M059J (cell line): ENCODE results near the gene ITSN1. TPM values are rescaled to one million over a fixed set of nuclear protein-coding genes. Genes with fewer than 3 reads are reported as not detected.
"Not testable (repeated sequence)": the region's sequence is repeated elsewhere in the genome, so short reads cannot be mapped to it uniquely, and the experiment has no call there.

Experiments used
- DNase-seq: peaks from one replicate; pipeline ENCODE4 v3.0.0-alpha.2; 2012; ENCODE audit warnings: low read depth
- total RNA-seq: library from RNA; depleted of rRNA; stranded (reverse); fragments of >200 nt; shearing (Covaris generic); gene quantifications from 2 replicates; pipeline ENCODE4 v1.2.3, GENCODE V29; 2014; rRNA removed

The ITSN1 gene
- total RNA-seq, result 25.2 and 29.8 TPM in 2 replicates

DNA sequence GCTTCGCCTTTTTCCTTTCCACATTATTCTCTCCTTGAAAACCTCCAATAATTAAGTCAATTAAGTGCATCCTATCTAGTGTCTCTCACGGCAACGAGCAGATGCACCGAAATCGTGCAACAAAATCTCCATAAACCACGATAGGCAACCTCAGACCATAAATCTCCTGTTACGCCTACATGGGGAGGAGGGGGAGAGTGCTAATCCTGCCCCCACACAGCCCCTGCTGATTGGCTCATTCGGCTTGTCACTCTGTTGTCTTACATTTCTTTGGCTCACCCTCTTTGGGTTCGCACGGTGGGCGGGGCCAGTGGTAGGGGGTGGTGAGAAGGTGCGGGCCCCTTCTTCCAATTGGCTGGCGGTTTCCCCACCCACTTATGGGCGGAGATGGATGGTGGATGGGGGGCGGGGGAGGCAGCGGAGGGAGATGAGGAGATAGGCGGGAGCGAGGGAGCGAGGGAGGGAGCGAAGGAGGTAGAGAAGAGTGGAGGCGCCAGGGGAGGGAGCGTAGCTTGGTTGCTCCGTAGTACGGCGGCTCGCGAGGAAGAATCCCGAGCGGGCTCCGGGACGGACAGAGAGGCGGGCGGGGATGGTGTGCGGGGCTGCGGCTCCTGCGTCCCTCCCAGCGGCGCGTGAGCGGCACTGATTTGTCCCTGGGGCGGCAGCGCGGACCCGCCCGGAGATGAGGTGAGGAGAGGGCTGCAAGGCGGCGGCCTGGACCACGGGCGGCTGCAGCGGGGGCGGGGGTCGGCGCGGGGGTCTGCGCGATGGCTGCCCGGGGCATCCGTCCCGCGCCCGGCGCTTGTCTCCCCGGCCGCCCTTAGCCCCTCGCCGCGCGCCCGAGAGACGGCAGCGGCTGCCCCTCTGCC is at the start of gene ITSN1:
TSS of gene ITSN1 (plus strand) at position 475 of the 869 bp plus-strand sequence. CDS start 76,328 bp downstream, outside the sequence.
- DNase-seq, result peak; percentile 100

GRCh38 chr21:33598051-33598450 is 44.2 kb upstream of the ITSN1 start:
- no peak for DNase-seq

DNA sequence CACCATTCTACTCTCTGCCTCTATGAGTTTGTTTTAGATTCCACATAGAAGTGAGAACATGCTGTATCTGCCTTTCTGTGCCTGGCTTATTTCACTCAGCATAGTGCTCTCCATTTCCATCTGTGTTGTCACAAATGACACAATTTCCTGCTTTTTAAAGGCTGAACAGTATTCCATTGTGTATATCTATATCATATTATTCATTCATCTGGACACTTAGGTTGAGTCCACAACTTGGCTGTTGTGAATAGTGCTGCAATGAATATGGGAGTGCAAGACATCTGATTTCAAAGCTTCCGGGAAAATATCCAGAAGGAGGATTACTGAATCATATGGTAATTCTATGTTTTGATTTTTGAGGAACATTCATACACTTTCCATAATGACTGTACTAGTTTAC is 33.7 kb upstream of the ITSN1 start:
- no peak for DNase-seq

- DNase-seq, result no peak
Measured at GRCh38 chr21:33611006-33611744, 31.1 kb upstream of the ITSN1 start.

- not testable (repeated sequence) for DNase-seq
Measured at GRCh38 chr21:33617565-33617964, 24.7 kb upstream of the ITSN1 start.

DNA sequence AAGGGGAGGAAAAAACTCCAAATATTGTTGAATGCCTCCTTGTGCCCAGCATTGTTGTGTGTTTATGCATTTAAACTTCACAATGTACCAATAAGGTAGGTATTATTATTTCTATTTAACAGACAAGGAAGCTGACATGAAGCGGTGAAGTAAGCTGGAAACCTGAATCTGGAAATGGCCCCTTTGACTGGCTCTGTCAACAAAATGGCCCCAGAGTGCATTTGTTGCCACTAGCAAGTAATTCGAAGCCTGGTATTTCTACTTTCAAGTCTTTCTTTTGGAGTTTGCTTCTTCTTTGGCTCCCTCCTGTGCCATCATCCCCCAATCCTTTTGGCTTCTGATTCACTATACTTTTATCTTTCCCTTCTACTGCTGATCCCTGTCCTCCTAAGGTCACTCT is 23.9 kb upstream of the ITSN1 start:
- DNase-seq, result no peak

- no peak for DNase-seq
Measured at GRCh38 chr21:33619726-33620125, 22.6 kb upstream of the ITSN1 start.

DNA sequence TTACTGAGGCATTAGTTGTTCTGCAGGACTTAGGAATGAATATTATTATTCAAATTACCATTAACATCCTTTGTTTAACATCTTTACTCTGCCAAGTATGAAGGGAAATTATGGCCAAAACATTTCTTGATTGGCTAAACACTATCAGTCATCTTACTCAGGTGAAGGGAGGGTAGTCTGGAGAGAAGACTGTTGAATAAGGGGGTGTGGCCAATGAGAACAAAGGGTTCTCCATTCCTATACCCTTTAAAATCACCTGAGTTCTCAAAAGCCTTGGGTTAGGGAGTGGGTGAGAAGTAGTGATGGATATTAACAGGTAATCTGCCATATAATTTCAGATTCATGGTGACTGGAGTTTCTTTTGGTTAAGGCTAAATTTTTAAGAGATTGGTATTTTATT is 20.0 kb upstream of the ITSN1 start:
- no peak for DNase-seq

DNA sequence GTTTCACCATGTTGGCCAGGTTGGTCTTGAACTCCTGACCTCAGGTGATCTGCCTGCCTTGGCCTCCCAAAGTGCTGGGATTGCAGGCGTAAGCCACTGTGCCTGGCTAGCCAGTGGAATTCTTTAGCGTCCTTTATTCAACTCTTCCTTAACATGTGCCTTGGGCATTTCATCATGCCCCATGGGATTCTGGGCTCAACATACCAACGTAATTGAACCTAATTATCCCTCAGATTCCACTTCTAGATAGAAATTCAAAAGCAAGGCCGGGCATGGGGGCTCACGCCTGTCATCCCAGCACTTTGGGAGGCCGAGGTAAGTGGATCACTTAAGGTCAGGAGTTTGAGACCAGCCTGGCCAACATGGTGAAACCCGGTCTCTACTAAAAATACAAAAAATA is 16.1 kb upstream of the ITSN1 start:
- DNase-seq, result not testable (repeated sequence)

- DNase-seq, result no peak
Measured at GRCh38 chr21:33634254-33634653, 8.0 kb upstream of the ITSN1 start.

DNA sequence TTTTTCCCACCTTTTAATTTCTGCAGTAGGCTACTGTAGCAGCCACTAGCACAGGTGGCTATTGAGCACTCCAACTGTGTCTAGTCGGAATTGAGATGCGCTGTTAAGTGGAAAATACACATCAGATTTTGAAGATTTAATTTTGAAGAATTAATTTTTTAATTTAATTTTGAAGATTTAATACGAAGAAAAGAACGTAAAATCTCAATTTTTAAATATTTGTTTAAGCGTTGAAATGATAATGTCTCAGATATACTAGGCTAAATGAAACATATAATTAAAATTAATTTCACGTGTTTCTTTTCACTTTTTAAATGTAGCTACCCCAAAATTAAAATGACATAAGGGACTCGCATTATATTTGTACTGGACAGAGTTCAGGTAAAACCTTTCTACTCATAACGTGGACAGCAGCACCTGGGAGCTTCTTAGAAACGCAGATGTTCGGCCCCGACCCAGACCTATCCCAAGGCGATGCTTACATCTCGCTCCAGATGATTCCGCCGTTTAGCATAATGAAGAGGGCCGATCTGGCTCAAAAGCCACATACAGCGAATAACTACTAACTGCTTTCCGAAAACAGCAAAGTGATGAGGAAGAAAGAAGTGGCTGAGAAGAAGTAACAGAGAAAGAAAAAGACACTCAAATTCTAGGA is 1.5 kb upstream of the ITSN1 start:
- no peak for DNase-seq

DNA sequence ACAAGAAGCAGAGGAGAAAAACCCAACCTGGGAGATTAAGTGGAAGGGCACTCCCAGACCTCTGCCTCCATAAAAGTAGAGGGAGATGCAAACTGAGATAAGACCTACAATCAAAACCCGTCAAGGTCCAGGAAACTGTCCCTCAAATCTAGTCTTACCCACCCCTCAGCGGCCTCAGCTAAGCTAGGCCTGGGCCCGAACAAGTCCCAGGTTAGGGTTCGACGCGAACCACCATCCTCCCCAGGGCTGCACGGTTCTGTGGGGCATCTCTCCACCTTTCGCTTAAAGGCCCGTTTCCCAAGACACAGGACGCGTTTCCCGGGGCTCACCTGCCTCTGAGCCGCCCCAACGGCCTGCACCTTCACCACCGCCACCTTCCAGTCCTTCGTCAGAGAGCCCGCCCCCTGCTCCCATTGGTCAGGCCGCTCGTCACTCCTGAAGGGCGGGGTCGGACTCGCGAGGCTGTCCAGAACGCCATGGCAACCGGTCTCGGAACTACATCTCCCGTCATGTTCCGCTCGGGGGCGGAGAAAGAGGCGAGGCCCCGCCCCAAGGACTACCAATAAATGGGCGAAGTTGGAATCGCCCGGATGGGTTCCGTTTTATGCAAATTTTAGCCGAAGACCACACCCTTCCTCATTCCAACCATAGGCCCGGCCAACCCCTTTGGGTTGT is 812 bp upstream of the ITSN1 start, which contains the start of gene CRYZL1:
TSS of gene CRYZL1 (minus strand) at position 390 of the 675 bp plus-strand sequence. CDS start 10,190 bp downstream, outside the sequence.
- peak; percentile 100 for DNase-seq

GRCh38 chr21:33642896-33643657 is 776 bp downstream of the ITSN1 start:
- DNase-seq, result peak; percentile 61

DNA sequence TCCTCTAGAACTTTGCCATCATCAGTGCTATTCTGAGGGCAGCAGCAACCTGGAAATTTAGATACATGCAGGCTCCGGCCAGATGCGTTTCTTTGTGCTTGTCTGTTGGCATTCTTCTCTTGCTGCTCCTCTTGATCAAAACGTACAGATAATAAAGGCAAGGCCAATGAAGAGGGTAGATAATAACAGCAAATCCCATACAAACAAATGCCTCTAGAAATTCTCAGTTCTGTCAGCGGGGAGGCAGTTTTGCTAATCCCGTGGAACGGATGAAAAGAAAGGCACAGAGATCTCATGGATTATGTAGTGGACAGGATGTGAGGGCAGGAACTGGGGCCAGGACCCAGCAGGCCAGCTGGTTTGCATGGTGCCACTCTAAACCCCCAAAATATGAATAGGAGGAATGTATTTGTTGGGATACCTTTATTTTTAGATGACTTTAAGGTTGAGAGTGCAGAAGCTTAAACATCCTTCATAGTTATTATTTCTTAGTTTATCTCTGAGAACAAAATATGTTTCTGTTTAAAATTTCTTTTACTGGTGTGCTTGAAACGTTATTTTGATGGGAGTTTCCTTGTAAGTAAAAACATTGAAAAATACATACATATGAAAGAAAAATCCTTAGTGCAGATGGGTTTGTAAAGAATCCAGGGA is 1.5 kb downstream of the ITSN1 start:
- no peak for DNase-seq

DNA sequence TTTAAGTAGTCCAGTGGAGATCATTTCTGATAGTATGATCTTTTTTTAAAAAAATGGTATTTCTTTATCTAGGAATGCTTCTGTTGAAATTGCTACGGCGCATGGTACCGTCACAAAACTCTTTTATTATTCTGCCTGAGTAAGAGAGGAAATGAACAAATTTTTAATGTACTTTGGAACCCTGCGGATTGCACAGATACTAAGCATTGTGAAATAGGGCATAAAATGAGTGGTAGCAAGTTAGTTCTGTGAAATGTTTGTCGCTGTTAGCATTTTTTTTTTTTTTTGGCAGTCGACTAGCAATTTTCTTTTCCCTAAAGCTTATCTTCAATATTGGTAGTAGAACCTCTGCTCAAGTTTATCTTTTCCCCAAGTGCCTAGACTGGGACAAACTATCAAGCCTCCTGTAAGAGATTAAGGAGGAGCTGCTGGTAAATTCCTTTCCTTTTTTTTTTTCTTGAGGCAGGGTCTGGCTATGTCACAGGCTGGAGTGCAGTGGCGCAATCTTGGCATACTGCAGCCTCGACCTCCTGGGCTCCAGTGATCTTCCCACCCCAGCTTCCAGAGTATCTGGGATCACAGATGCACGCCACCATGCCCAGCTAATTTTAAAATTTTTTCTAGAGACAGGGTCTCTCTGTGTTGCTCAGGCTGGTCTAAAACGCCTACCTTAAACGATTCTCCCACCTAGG is 2.2 kb downstream of the ITSN1 start:
- no peak for DNase-seq

- DNase-seq, result no peak
Measured at GRCh38 chr21:33645730-33646129, 3.4 kb downstream of the ITSN1 start.

GRCh38 chr21:33647587-33647986 is 5.3 kb downstream of the ITSN1 start:
- DNase-seq, result no peak

- DNase-seq, result no peak
Measured at GRCh38 chr21:33648555-33648954, 6.3 kb downstream of the ITSN1 start.

- DNase-seq, result no peak
Measured at GRCh38 chr21:33650230-33650629, 7.9 kb downstream of the ITSN1 start.
